Measurements from ENCODE around the gene PRRT1B.
"Not testable (repeated sequence)": the region's sequence is repeated elsewhere in the genome, so short reads cannot be mapped to it uniquely, and the experiment has no call there.

The PRRT1B gene

DNA sequence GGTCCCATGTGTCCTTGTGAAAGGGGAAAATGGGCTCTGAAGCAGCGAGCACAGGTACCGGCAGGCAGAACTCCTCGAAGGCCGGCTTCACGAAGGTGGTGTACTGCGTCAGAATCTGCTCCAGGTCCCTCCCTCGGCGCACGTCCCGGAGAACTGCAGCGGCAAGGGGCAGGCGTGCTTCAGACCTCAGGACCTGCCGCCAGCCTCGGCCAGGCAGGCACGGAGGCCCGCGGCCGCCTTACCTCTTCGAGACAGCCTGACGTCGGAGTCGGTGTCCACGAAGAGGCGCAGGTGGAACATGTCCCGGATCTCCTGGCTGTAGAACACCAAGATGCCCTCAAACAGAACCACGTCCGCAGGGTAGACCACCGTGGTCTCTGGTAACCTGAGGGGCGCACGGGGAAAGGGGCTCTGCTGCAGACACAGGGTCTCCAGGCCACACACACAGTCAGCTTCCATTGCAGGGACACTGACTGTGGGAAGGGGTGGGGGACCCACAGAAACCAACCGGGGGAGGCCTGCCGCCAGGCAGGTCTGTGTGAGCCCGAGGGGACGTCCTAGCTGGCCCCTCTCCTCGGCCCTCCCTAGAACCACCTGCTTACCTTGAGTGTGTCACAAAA is 16.3 kb upstream of the PRRT1B start:
- Histone ChIP-seq H3K9me3 (ENCODE audit: control insufficient read depth, insufficient read depth, low read length) (no peaks in the 10 kb centered on the region), H3K4me1 (ENCODE audit: insufficient read depth, low read length) (no peaks in the 10 kb centered on the region), H3K36me3 (ENCODE audit: insufficient read depth, low read length) (peaks cover 16% of the 10 kb centered on the region), H3K9ac (ENCODE audit: low read depth, low read length) (no peak overlapping the region)

DNA sequence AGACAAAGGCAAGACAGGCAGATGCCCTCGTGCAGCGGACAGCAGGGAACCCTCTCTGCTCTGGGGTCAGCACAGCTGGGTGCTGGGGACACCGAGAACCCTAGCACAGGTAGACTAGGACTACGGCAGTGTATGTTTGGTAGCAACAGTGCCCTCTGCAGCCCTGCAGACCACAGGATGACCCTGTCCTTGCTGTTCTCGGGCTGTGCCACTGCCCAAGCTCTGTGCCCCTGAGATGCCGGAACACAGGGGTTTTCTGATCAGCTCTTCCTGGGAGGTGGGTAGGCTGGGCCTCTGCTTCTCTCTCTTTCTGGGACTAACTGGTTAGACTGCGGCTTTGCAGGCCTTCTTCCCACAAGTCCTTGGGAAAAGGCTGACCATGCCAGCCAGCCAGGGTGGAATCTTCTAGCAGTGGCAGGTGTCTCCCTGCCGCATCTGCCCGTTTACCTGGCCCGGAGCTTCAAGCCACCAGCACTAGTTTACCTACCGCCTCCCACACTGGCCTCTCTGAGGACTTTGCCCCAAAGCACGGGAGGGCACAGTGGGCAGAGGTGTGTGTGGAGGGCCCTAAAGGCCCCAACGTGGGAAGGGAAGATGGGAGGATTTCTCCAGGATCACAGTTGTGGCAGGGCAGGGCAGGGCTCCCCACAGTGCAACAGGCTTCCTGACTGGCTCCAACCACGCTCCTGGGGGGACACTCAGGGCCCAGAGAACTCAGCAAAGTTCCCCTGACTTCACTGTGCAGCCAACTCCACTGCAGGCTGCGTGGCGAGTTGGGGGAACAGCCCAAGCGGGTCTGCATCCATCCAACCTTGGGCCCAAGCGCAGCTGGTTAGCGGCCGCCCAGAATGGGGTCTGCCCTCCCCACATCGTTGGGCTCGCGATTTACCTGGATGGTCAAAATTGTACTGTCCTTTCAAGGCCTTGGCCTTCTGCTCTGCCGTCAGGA is 15.5 kb upstream of the PRRT1B start:
- H3K4me1 ChIP-seq (ENCODE audit: insufficient read depth, low read length): no peaks in the 10 kb centered on the region
- H3K9me3 ChIP-seq (ENCODE audit: control insufficient read depth, insufficient read depth, low read length): no peaks in the 10 kb centered on the region
- H3K9ac ChIP-seq (ENCODE audit: low read depth, low read length): peak overlapping the region; percentile 55
- peaks cover 13% of the 10 kb centered on the region for H3K36me3 ChIP-seq (ENCODE audit: insufficient read depth, low read length)

DNA sequence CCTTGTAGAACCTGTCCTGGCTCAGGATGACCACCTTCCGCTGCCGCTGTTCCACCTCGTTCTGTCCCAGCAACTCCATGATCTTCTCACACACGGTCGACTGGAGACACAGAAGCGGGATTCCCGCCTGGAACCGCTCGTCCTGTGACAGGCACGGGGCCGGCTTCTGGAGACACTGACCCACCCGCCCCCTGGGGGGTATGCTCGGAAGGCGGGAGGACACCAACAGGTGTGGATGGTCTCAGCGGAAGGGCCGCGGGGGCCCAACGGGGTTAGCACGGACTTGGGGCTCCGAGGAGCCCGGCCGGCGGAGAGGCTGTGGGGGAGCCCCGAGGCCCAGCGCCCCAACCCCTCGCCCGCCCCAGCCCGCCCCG is 14.8 kb upstream of the PRRT1B start:
- no peaks in the 10 kb centered on the region for H3K9me3 ChIP-seq (ENCODE audit: control insufficient read depth, insufficient read depth, low read length)

GRCh38 chr9:131530920-131531832 is 14.1 kb upstream of the PRRT1B start, which contains the start of gene UCK1:
UCK1 (minus strand) TSS chr9:131531263; CDS start chr9:131531174, 89 bp downstream.
- H3K9ac ChIP-seq (ENCODE audit: low read depth, low read length): peak within 1 kb of the TSS; percentile 55
- peaks cover 9% of the 10 kb centered on the region for H3K36me3 ChIP-seq (ENCODE audit: insufficient read depth, low read length)
- no peaks in the 10 kb centered on the region for H3K4me1 ChIP-seq (ENCODE audit: insufficient read depth, low read length)
- no peaks in the 10 kb centered on the region for H3K9me3 ChIP-seq (ENCODE audit: control insufficient read depth, insufficient read depth, low read length)

More for the DNA sequence above, 14.8 kb upstream of the PRRT1B start:
- no peaks in the 10 kb centered on the region for H3K4me1 ChIP-seq (ENCODE audit: insufficient read depth, low read length)
- H3K9ac ChIP-seq (ENCODE audit: low read depth, low read length): peak overlapping the region; percentile 55
- peaks cover 10% of the 10 kb centered on the region for H3K36me3 ChIP-seq (ENCODE audit: insufficient read depth, low read length)

- no peaks in the 10 kb centered on the region; the same call in 1 of the 2 replicates for H3K9me3 ChIP-seq (ENCODE audit: control insufficient read depth, insufficient read depth, low read length)
- H3K4me1 ChIP-seq (ENCODE audit: insufficient read depth, low read length): no peaks in the 10 kb centered on the region
- no peaks in the 10 kb centered on the region; the same call in 1 of the 2 replicates for H3K36me3 ChIP-seq (ENCODE audit: insufficient read depth, low read length)
- no peak overlapping the region for H3K9ac ChIP-seq (ENCODE audit: low read depth, low read length)
Measured at GRCh38 chr9:131534721-131535237, 10.5 kb upstream of the PRRT1B start.

- Histone ChIP-seq H3K36me3 (ENCODE audit: insufficient read depth, low read length) (no peaks in the 10 kb centered on the region), H3K4me1 (ENCODE audit: insufficient read depth, low read length) (no peaks in the 10 kb centered on the region), H3K9me3 (ENCODE audit: control insufficient read depth, insufficient read depth, low read length) (no peaks in the 10 kb centered on the region; the same call in 1 of the 2 replicates), H3K9ac (ENCODE audit: low read depth, low read length) (no peak overlapping the region)
Measured at GRCh38 chr9:131537946-131538345, 7.4 kb upstream of the PRRT1B start.

GRCh38 chr9:131539223-131539923 is 6.0 kb upstream of the PRRT1B start:
- peaks cover 12% of the 10 kb centered on the region for H3K9me3 ChIP-seq (ENCODE audit: control insufficient read depth, insufficient read depth, low read length)
- H3K4me1 ChIP-seq (ENCODE audit: insufficient read depth, low read length): no peaks in the 10 kb centered on the region
- H3K36me3 ChIP-seq (ENCODE audit: insufficient read depth, low read length): no peaks in the 10 kb centered on the region
- no peak overlapping the region for H3K9ac ChIP-seq (ENCODE audit: low read depth, low read length)

DNA sequence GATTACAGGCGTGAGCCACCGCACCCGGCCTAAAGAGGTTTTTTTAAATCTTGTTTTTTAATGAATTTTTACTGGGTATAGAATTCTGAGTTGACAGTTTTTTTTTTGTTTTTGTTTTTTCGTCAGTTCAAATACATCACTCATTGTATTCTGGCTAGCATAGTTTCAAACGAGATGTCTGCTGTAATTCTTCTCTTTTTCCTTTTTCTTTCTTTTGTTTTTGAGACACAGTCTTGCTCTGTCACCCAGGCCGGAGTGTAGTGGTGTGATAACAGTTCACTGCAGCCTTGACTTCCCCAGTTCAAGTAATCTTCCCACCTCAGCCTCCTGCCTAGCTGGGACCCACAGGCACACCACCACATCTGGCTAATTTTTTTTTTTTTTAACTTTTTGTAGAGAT is 2.2 kb upstream of the PRRT1B start:
- H3K4me1 ChIP-seq (ENCODE audit: insufficient read depth, low read length): no peaks in the 10 kb centered on the region
- peaks cover 12% of the 10 kb centered on the region for H3K9me3 ChIP-seq (ENCODE audit: control insufficient read depth, insufficient read depth, low read length)
- H3K9ac ChIP-seq (ENCODE audit: low read depth, low read length): no peak overlapping the region
- no peaks in the 10 kb centered on the region for H3K36me3 ChIP-seq (ENCODE audit: insufficient read depth, low read length)

DNA sequence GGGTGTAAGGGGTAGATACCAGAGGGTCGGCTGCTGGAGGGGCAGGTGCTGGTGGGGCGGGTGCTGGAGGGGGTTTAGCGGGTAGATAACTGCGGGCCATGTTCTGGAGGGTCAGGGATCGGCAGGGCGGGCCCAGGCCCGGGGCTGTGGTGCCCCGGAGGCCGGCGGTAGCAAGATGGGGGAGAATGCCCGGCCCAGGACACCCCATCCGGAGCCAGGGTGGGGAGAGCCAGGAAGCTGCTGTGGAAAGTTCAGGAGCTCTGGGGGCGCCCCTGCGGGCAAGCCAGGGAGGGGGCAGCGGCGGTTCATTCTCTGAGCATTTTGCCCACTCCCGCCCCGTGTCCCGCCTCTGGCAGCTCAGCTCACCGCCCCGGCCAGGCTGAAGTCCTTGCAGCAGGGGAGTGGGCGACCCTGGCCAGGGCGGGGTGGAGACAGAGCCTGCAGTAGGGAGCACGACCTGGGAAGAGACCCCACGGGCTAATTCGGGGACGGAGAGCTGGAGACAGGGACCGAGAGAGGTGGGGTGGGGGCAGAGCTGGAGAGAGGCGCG is 538 bp downstream of the PRRT1B start:
- Histone ChIP-seq H3K4me1 (ENCODE audit: insufficient read depth, low read length) (no peaks in the 10 kb centered on the region), H3K9ac (ENCODE audit: low read depth, low read length) (peak overlapping the region; percentile 44; the same call in 1 of the 2 replicates), H3K36me3 (ENCODE audit: insufficient read depth, low read length) (no peaks in the 10 kb centered on the region), H3K9me3 (ENCODE audit: control insufficient read depth, insufficient read depth, low read length) (peaks cover 12% of the 10 kb centered on the region)

DNA sequence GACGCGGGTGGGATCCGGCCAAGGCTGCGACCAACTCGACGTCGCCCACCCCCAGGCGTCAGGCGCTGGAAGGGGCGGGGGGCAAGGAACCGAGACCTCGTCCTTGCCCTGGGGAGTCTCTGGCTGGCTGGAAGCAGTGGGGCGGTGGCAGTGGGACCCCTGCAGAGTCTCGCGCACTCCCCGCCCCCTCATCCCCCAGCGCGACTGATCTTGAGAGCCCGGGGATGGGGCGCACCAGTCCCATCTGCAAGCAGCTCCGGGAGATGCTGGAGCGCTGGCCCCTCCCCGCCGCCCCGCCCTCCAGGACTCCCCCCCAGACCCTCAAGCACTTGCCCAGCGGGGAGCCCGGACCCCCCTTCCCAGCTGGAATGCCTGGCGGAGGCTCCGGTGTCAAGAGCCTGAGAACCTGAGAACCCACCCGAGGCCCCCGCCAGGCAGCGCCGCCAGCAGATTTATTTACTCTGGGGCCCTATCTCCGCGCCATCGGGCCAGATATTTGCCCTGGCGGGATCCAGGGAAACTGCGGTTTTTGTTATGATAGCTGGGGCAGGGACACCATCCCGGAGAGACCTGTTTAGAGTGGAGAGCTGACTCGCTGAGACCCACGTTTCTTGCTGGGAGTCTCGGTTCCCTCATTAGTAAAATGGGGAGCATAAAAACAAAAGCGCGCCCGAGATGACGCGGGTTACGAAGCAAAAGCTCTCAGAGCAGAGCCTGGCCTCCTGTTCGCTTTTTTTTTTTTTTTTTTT is 1.2 kb downstream of the PRRT1B start:
- Histone ChIP-seq H3K9ac (ENCODE audit: low read depth, low read length) (peak overlapping the region; percentile 44; the same call in 1 of the 2 replicates), H3K4me1 (ENCODE audit: insufficient read depth, low read length) (no peaks in the 10 kb centered on the region), H3K9me3 (ENCODE audit: control insufficient read depth, insufficient read depth, low read length) (peaks cover 12% of the 10 kb centered on the region), H3K36me3 (ENCODE audit: insufficient read depth, low read length) (no peaks in the 10 kb centered on the region)

- H3K9ac ChIP-seq (ENCODE audit: low read depth, low read length); H3K36me3 ChIP-seq (ENCODE audit: insufficient read depth, low read length); H3K4me1 ChIP-seq (ENCODE audit: insufficient read depth, low read length); H3K9me3 ChIP-seq (ENCODE audit: control insufficient read depth, insufficient read depth, low read length): not testable (repeated sequence)
Measured at GRCh38 chr9:131549186-131549585, 3.9 kb downstream of the PRRT1B start.

- H3K9ac ChIP-seq (ENCODE audit: low read depth, low read length); H3K9me3 ChIP-seq (ENCODE audit: control insufficient read depth, insufficient read depth, low read length); H3K36me3 ChIP-seq (ENCODE audit: insufficient read depth, low read length); H3K4me1 ChIP-seq (ENCODE audit: insufficient read depth, low read length): not testable (repeated sequence)
Measured at GRCh38 chr9:131550465-131550864, 5.1 kb downstream of the PRRT1B start.

DNA sequence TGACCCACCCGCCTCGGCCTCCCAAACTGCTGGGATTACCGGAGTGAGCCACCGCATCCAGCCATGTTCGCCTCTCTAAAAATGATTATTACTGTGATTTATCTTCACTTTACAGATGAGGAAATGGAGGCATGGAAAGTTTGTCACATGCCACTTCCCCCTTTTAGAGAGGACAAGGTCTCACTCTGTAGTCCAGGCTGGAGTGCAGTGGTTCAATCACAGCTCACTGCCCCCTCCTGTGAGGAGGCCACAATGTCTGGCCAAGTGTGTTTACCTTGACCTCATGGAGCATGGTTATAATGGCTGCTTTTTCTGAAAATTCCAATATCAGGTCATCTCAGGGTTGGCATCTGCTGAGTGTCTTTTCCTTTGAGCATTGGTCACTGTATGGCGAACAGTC is 6.7 kb downstream of the PRRT1B start:
- H3K9ac ChIP-seq (ENCODE audit: low read depth, low read length): no peak overlapping the region
- 0 out of 2 replicates have a peak, but pooled peaks cover 3% of the 10 kb centered on the region for H3K9me3 ChIP-seq (ENCODE audit: control insufficient read depth, insufficient read depth, low read length)
- no peaks in the 10 kb centered on the region for H3K36me3 ChIP-seq (ENCODE audit: insufficient read depth, low read length)
- no peaks in the 10 kb centered on the region for H3K4me1 ChIP-seq (ENCODE audit: insufficient read depth, low read length)
